Astrocyte (in vitro differentiated cells and primary cell): Measurements from ENCODE around the gene STT3B. TPM values are rescaled to one million over a fixed set of nuclear protein-coding genes. Genes with fewer than 3 reads are reported as not detected.

ENCODE experiments used
- DNase-seq: peaks from one replicate; pipeline ENCODE4 v3.0.0-alpha.2; 2010; ENCODE audit warnings: low read depth
- FAIRE-seq: peaks from 2 replicates; lab custom pipeline; 2011; peaks lifted over from hg19 to GRCh38; lab: Jason Lieb, UNC
- H2AFZ ChIP-seq: 2 replicates; pipeline ENCODE4 v1.6.0; 2012; ENCODE audit warnings: low read depth, low read length, inconsistent platforms
- H3K27ac ChIP-seq: 2 replicates; pipeline ENCODE4 v1.5.1; 2011; ENCODE audit warnings: low read depth, low read length, inconsistent platforms
- H3K27me3 ChIP-seq: 2 replicates; pipeline ENCODE4 v1.6.0; 2011; ENCODE audit warnings: low read length, inconsistent platforms; ENCODE audit not compliant: insufficient read depth
- H3K36me3 ChIP-seq: 2 replicates; pipeline ENCODE4 v1.5.1; 2011; ENCODE audit warnings: low read length, inconsistent platforms; ENCODE audit not compliant: insufficient read depth
- H3K4me1 ChIP-seq: 2 replicates; pipeline ENCODE4 v1.5.1; 2011; ENCODE audit warnings: low read length, inconsistent platforms; ENCODE audit not compliant: insufficient read depth
- H3K4me2 ChIP-seq: 2 replicates; pipeline ENCODE4 v1.6.0; 2012; ENCODE audit warnings: low read length, inconsistent platforms
- H3K4me3 ChIP-seq: 2 replicates; pipeline ENCODE4 v1.5.1; 2011; ENCODE audit warnings: low read depth, mild to moderate bottlenecking, low read length, inconsistent platforms; ENCODE audit not compliant: insufficient read depth
- H3K79me2 ChIP-seq: 2 replicates; pipeline ENCODE4 v1.6.0; 2012; ENCODE audit warnings: mild to moderate bottlenecking, low read length, inconsistent platforms; ENCODE audit not compliant: insufficient read depth
- H3K9ac ChIP-seq: 2 replicates; pipeline ENCODE4 v1.6.0; 2012; ENCODE audit warnings: mild to moderate bottlenecking, low read length, inconsistent platforms
- H3K9me3 ChIP-seq: 2 replicates; pipeline ENCODE4 v1.5.1; 2012; ENCODE audit warnings: low read depth, mild to moderate bottlenecking, low read length, inconsistent platforms; ENCODE audit not compliant: insufficient read depth
- H4K20me1 ChIP-seq: 2 replicates; pipeline ENCODE4 v1.6.0; 2012; ENCODE audit warnings: low read length, inconsistent platforms; ENCODE audit not compliant: insufficient read depth
- H3K27ac Mint-ChIP-seq: one replicate; pipeline ENCODE4 v1.8.0; 2021; ENCODE audit warnings: mild to moderate bottlenecking, mixed read lengths; ENCODE audit not compliant: unreplicated experiment
- H3K27me3 Mint-ChIP-seq: one replicate; pipeline ENCODE4 v1.8.0; 2021; ENCODE audit warnings: low read depth, mixed read lengths; ENCODE audit not compliant: unreplicated experiment
- H3K36me3 Mint-ChIP-seq: one replicate; pipeline ENCODE4 v1.8.0; 2021; ENCODE audit warnings: low read depth, mixed read lengths; ENCODE audit not compliant: unreplicated experiment
- H3K4me1 Mint-ChIP-seq: one replicate; pipeline ENCODE4 v1.8.0; 2021; ENCODE audit warnings: low read depth, mixed read lengths; ENCODE audit not compliant: unreplicated experiment
- H3K4me3 Mint-ChIP-seq: one replicate; pipeline ENCODE4 v1.8.0; 2021; ENCODE audit warnings: mild to moderate bottlenecking, moderate library complexity, mixed read lengths; ENCODE audit not compliant: unreplicated experiment
- H3K9me3 Mint-ChIP-seq: one replicate; pipeline ENCODE4 v1.8.0; 2021; ENCODE audit warnings: mild to moderate bottlenecking, mixed read lengths; ENCODE audit not compliant: unreplicated experiment
- CTCF ChIP-seq: IDR thresholded peaks from 2 replicates; pipeline ENCODE4 v1.5.1; 2011; ENCODE audit warnings: low read depth, mild to moderate bottlenecking, inconsistent platforms, low read length, moderate library complexity; ENCODE audit not compliant: insufficient read depth
- EZH2 ChIP-seq: IDR thresholded peaks from 2 replicates; pipeline ENCODE4 v1.6.1; 2012; ENCODE audit warnings: mild to moderate bottlenecking, low read length, inconsistent platforms; ENCODE audit not compliant: insufficient read depth
- total RNA-seq: library from RNA; stranded (reverse); gene quantifications from 2 replicates; pipeline ENCODE4 v1.2.1, GENCODE V29; 2021

STT3B gene
- total RNA-seq, 1 donor from 2014 or later, result 156 TPM

- Histone ChIP-seq H3K79me2 (no peaks in the 10 kb centered on the region), H3K4me3 (no peak overlapping the region), H3K27ac (no peak overlapping the region), H4K20me1 (no peaks in the 10 kb centered on the region), H3K4me2 (no peak overlapping the region), H3K9ac (no peak overlapping the region), H2AFZ (no peak overlapping the region), H3K4me1 (no peaks in the 10 kb centered on the region), H3K27me3 (no peaks in the 10 kb centered on the region), H3K36me3 (no peaks in the 10 kb centered on the region), H3K9me3 (no peaks in the 10 kb centered on the region)
- Mint-ChIP-seq H3K4me3 (no peak overlapping the region), H3K27me3 (no peaks in the 10 kb centered on the region), H3K9me3 (no peaks in the 10 kb centered on the region), H3K27ac (no peak overlapping the region), H3K4me1 (no peaks in the 10 kb centered on the region), H3K36me3 (no peaks in the 10 kb centered on the region)
- DNase-seq (no peak), FAIRE-seq (no peak)
- TF ChIP-seq CTCF, result no peak
Observed at GRCh38 chr3:31516757-31517156, 16.0 kb upstream of the STT3B start.

DNA sequence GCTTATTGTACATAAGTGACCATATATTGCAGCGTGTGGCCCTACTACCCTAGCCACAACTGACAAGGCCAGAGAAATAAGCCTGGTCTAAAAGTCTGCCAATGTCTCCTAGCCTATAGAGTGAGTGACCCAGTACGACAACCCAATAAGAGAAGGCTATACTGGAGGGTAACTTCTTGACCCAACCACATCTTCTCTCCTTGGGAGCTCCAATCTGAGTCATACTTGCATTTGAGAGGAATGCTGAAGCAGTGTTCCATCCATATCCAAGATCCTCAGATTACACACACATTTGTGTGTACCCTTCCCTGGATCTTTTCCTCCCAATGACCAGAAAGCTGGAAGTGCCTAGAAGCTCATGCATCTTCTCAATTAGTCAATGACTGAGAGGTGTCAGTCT lies 11.3 kb upstream of the STT3B start:
- Histone ChIP-seq H4K20me1 (no peaks in the 10 kb centered on the region), H3K4me1 (no peaks in the 10 kb centered on the region), H2AFZ (no peak overlapping the region), H3K27ac (no peak overlapping the region), H3K27me3 (no peaks in the 10 kb centered on the region), H3K4me3 (no peak overlapping the region), H3K9ac (no peak overlapping the region), H3K4me2 (no peak overlapping the region), H3K9me3 (no peaks in the 10 kb centered on the region), H3K79me2 (no peaks in the 10 kb centered on the region), H3K36me3 (no peaks in the 10 kb centered on the region)
- FAIRE-seq (no peak), DNase-seq (no peak)
- Mint-ChIP-seq H3K4me1 (no peaks in the 10 kb centered on the region), H3K36me3 (no peaks in the 10 kb centered on the region), H3K27ac (no peak overlapping the region), H3K9me3 (no peaks in the 10 kb centered on the region), H3K4me3 (no peak overlapping the region), H3K27me3 (no peaks in the 10 kb centered on the region)
- TF ChIP-seq EZH2 (no peak), CTCF (no peak)

GRCh38 chr3:31522152-31522551 lies 10.6 kb upstream of the STT3B start:
- Mint-ChIP-seq H3K4me1 (no peaks in the 10 kb centered on the region), H3K4me3 (no peak overlapping the region), H3K9me3 (no peaks in the 10 kb centered on the region), H3K27ac (no peak overlapping the region), H3K27me3 (no peaks in the 10 kb centered on the region), H3K36me3 (no peaks in the 10 kb centered on the region)
- TF ChIP-seq EZH2 (no peak), CTCF (no peak)
- H2AFZ ChIP-seq, result no peak overlapping the region
- H3K4me1 ChIP-seq, result no peaks in the 10 kb centered on the region
- H3K4me2 ChIP-seq, result no peak overlapping the region
- DNase-seq (no peak), FAIRE-seq (no peak)
- H3K79me2 ChIP-seq, result no peaks in the 10 kb centered on the region
- H4K20me1 ChIP-seq, result no peaks in the 10 kb centered on the region
- H3K36me3 ChIP-seq, result no peaks in the 10 kb centered on the region
- H3K9me3 ChIP-seq, result no peaks in the 10 kb centered on the region
- H3K27ac ChIP-seq, result no peak overlapping the region
- no peak overlapping the region for H3K9ac ChIP-seq
- no peaks in the 10 kb centered on the region for H3K27me3 ChIP-seq
- no peak overlapping the region for H3K4me3 ChIP-seq
